GM06990 (cell line): ENCODE results near the gene EME2.

Experiments
- DNase-seq: peaks from one replicate; pipeline ENCODE4 v3.0.0-alpha.2; 2011; ENCODE audit not compliant: insufficient read length; ENCODE audit errors: extremely low read depth
- H3K27me3 ChIP-seq: replicated peaks from 2 replicates; pipeline ENCODE4 v1.6.0; 2011; ENCODE audit warnings: low read length; ENCODE audit not compliant: control insufficient read depth, insufficient read depth
- H3K36me3 ChIP-seq: 2 replicates; pipeline ENCODE4 v1.5.1; 2011; ENCODE audit warnings: low read length; ENCODE audit not compliant: control insufficient read depth, insufficient read depth
- H3K4me3 ChIP-seq: replicated peaks from 2 replicates; pipeline ENCODE4 v1.5.1; 2011; ENCODE audit warnings: low read depth, mild to moderate bottlenecking, control low read depth, low read length
- CTCF ChIP-seq: IDR thresholded peaks from 2 replicates; pipeline ENCODE4 v1.5.1; 2011; ENCODE audit warnings: low read length, control low read depth, mild to moderate bottlenecking, inconsistent platforms; ENCODE audit not compliant: insufficient read depth, poor library complexity, severe bottlenecking

Gene EME2

DNA sequence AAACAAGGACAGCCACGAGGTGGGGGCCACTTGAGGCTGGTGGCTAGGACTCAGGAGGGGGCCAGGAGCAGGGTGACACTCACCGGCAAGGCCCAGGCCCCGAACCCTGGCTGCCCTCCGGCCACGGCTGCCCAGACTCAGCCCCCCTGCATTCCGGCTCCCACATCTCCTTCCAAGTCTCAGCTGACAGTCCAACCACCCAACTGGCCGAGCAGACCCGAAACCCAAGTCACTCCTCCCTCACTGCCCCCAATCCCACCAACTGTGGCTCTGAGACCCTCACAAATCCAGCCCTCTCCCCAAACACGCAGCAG is 44.6 kb downstream of the EME2 start:
- Histone ChIP-seq H3K27me3 (no peaks in the 10 kb centered on the region), H3K4me3 (no peak overlapping the region), H3K36me3 (peaks cover 6% of the 10 kb centered on the region)
- DNase-seq: no peak
- no peak for TF ChIP-seq CTCF

- H3K27me3 ChIP-seq: no peaks in the 10 kb centered on the region
- no peak overlapping the region for H3K4me3 ChIP-seq
- peaks cover 8% of the 10 kb centered on the region for H3K36me3 ChIP-seq
- no peak for DNase-seq
- no peak for TF ChIP-seq CTCF
Measured at GRCh38 chr16:1817716-1818115, 45.1 kb downstream of the EME2 start.

DNA sequence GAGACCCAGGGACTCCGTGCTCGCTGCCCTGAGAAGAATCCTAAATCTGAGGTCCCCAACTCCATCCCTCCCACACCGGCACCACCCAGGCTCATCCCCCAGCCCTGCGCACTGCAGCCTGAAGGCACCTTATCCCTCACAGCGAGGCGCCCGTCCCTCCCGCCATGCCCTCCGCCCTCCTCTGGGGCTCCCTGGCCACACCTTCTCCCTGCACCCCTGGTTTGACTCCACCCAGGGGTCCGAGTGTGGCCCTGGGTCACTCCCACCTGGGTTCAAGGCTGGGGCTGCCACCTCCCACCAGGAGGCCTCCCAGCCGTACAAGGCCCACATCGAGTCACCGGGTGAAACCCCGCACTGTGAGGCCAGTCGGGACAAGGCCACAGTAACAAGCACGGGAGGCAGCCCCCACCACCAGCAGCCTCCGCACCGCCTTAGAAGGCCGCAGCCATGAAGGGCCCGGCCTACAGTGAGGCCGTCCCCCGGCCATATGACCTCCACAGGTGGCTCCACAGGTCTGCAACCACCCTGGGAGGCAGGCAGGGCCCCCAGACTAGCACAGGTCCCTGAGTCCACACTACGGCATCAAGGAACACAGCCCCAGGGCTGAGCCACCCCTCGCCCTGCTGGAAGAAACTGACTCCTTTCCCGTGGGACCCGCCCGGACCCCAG is 45.7 kb downstream of the EME2 start:
- no peak for DNase-seq
- Histone ChIP-seq H3K27me3 (no peaks in the 10 kb centered on the region), H3K36me3 (peaks cover 8% of the 10 kb centered on the region), H3K4me3 (no peak overlapping the region)
- no peak for TF ChIP-seq CTCF

DNA sequence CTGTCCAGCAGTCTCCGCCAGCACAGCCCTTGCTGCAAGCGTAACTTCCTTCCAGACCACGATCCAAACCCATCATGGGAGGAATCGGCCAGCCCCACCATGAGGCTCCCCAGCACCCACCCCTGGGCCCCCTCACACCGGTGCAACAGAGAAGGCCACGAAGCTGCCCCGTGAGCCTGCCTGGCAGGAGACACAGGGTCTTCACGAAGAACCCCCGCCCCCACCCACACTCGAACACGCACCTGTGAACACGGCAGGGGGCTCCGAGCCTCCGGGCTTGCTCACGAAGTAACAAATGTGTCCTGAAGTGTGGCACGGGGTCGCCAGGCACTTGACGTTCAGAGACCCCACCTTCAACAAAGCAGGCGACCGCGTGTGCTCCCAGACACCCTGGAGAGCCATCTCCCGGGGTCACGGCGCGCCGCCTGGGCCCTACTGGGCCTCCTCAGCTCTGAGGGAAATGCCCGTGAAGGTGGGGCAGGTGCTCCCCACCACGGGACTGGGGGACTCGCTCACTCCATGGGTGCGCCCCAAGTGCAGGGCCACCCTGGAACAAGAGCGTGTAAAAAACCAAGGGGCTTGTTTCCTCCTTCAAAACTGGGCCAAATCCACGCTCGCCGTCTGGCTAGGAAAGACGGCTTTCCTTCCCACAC is 46.4 kb downstream of the EME2 start:
- H3K27me3 ChIP-seq: no peaks in the 10 kb centered on the region
- peaks cover 8% of the 10 kb centered on the region for H3K36me3 ChIP-seq
- H3K4me3 ChIP-seq: no peak overlapping the region
- no peak for DNase-seq
- TF ChIP-seq CTCF: no peak

DNA sequence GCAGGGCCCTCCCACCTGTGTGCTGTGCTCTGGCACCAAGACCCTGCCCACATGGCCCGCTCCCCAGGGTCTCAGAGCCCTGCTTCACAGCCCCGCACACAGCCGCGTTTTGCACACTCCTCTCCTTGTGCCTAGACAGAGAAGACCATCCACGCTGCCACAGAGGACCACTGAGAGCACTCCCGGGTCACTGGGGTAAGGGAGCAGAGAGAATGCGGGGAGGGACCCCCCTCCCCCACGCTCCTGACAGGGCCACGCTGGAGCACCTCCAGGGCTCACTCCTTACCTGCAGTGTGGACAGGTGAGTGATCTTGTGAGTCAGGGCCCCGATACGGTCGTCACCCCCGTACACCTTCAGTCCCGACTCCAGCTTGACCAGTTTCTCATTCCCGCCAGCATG is 47.0 kb downstream of the EME2 start:
- H3K27me3 ChIP-seq: no peaks in the 10 kb centered on the region
- no peak for DNase-seq
- H3K36me3 ChIP-seq: peaks cover 8% of the 10 kb centered on the region
- no peak for TF ChIP-seq CTCF
- no peak overlapping the region for H3K4me3 ChIP-seq
